ENCODE results near the gene RNF144B. TPM values are rescaled to one million over a fixed set of nuclear protein-coding genes. Genes with fewer than 3 reads are reported as not detected.

The RNF144B gene
- total and polyA plus RNA-seq, 2 donors (not counting 1 experiment from before 2014, with no cell fraction given): 3.0 to 17.0 TPM

- H3K4me1 Mint-ChIP-seq: peaks cover 11% of the 10 kb centered on the region
- H3K36me3 ChIP-seq (replicated peaks in 1 of 2; ENCODE audit: control extremely low read depth in 1 of 2, control insufficient read depth in 1 of 2, extremely low read depth in 1 of 2, insufficient read depth in 2 of 2, low read length in 1 of 2): no peaks in the 10 kb centered on the region
- POLR2A ChIA-PET: no interaction called here
- H3K27me3 Mint-ChIP-seq: no peaks in the 10 kb centered on the region
- intact Hi-C loops (cut with micrococcal nuclease): no loop called here
- no peaks in the 10 kb centered on the region for H3K79me2 ChIP-seq (ENCODE audit: control insufficient read depth, insufficient read depth, low read length)
- no peaks in the 10 kb centered on the region for H3K9me3 Mint-ChIP-seq (ENCODE audit: insufficient read depth)
- no peak overlapping the region for H3K27ac ChIP-seq (ENCODE audit: low read length in 2 of 2)
- no peak overlapping the region for H3K9ac ChIP-seq (ENCODE audit: low read length)
- no peak overlapping the region for H2AFZ ChIP-seq (ENCODE audit: insufficient read depth, low read depth, low read length, poor library complexity, severe bottlenecking)
- H3K4me3 ChIP-seq (ENCODE audit: control extremely low read depth in 1 of 5, extremely low read depth in 1 of 5, insufficient read depth in 1 of 5, low read depth in 2 of 5, low read length in 4 of 5): no peak overlapping the region
- no peaks in the 10 kb centered on the region for H4K20me1 ChIP-seq (ENCODE audit: control insufficient read depth, insufficient read depth, low read length, poor library complexity, severe bottlenecking)
- TF ChIP-seq, protein P1, sequence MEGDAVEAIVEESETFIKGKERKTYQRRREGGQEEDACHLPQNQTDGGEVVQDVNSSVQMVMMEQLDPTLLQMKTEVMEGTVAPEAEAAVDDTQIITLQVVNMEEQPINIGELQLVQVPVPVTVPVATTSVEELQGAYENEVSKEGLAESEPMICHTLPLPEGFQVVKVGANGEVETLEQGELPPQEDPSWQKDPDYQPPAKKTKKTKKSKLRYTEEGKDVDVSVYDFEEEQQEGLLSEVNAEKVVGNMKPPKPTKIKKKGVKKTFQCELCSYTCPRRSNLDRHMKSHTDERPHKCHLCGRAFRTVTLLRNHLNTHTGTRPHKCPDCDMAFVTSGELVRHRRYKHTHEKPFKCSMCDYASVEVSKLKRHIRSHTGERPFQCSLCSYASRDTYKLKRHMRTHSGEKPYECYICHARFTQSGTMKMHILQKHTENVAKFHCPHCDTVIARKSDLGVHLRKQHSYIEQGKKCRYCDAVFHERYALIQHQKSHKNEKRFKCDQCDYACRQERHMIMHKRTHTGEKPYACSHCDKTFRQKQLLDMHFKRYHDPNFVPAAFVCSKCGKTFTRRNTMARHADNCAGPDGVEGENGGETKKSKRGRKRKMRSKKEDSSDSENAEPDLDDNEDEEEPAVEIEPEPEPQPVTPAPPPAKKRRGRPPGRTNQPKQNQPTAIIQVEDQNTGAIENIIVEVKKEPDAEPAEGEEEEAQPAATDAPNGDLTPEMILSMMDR (IDR thresholded peaks at IDR 0.05): no peak
- no peak for TF ChIP-seq EZH2 (IDR thresholded peaks at IDR 0.05; ENCODE audit: borderline replicate concordance, insufficient read depth, low read depth, low read length, poor library complexity, severe bottlenecking)
- H3K4me3 Mint-ChIP-seq: no peak overlapping the region
- H3K4me2 ChIP-seq (replicated peaks; ENCODE audit: low read depth, low read length, poor library complexity, severe bottlenecking): no peak overlapping the region
- no peaks in the 10 kb centered on the region for H3K27me3 ChIP-seq (replicated peaks in 1 of 4; ENCODE audit: control extremely low read depth in 1 of 4, control insufficient read depth in 3 of 4, insufficient read depth in 4 of 4, low read length in 3 of 4)
- ATAC-seq (ENCODE audit: low read depth) (no peak), DNase-seq (no peak)
- peaks cover 0 to 6% (median 0%) of the 10 kb centered on the region in 3 donors for H3K9me3 ChIP-seq (ENCODE audit: control extremely low read depth in 1 of 3, control insufficient read depth in 2 of 3, insufficient read depth in 1 of 3, low read length in 2 of 3)
- CTCF ChIA-PET: interaction anchor here (0.6 to 1.2 kb wide), 3 partner anchors 56 to 1949 kb away, joined by 3 read pairs; no protein-coding TSS in a partner anchor
- H3K27ac Mint-ChIP-seq: no peak overlapping the region
- peaks cover 3 to 17% of the 10 kb centered on the region in 2 donors for H3K4me1 ChIP-seq (ENCODE audit: control insufficient read depth in 2 of 2, insufficient read depth in 2 of 2, low read length in 2 of 2)
- 40% methylated on average over 2 of the region's 2 CpGs for WGBS (ENCODE audit: insufficient coverage)
Measured at GRCh38 chr6:18498408-18498807, 111.3 kb downstream of the RNF144B start.

GRCh38 chr6:18500921-18501662 lies 113.9 kb downstream of the RNF144B start:
- TF ChIP-seq EZH2 (IDR thresholded peaks at IDR 0.05; ENCODE audit: borderline replicate concordance, insufficient read depth, low read depth, low read length, poor library complexity, severe bottlenecking): no peak
- TF ChIP-seq, protein P1 (IDR thresholded peaks at IDR 0.05): no peak
- H3K9me3 ChIP-seq (ENCODE audit: control extremely low read depth in 1 of 3, control insufficient read depth in 2 of 3, insufficient read depth in 1 of 3, low read length in 2 of 3): peaks cover 0 to 6% (median 0%) of the 10 kb centered on the region in 3 donors

More at GRCh38 chr6:18500921-18501662, 113.9 kb downstream of the RNF144B start:
- Mint-ChIP-seq H3K27me3 (no peaks in the 10 kb centered on the region), H3K9me3 (ENCODE audit: insufficient read depth) (no peaks in the 10 kb centered on the region), H3K4me1 (peaks cover 8% of the 10 kb centered on the region), H3K4me3 (no peak overlapping the region), H3K27ac (peak overlapping the region; percentile 21)
- ATAC-seq (ENCODE audit: low read depth): no peak
- Histone ChIP-seq H4K20me1 (ENCODE audit: control insufficient read depth, insufficient read depth, low read length, poor library complexity, severe bottlenecking) (no peaks in the 10 kb centered on the region), H3K4me1 (ENCODE audit: control insufficient read depth in 2 of 2, insufficient read depth in 2 of 2, low read length in 2 of 2) (peaks cover 3 to 12% of the 10 kb centered on the region in 2 donors), H2AFZ (ENCODE audit: insufficient read depth, low read depth, low read length, poor library complexity, severe bottlenecking) (peak overlapping the region; percentile 67), H3K4me3 (ENCODE audit: control extremely low read depth in 1 of 5, extremely low read depth in 1 of 5, insufficient read depth in 1 of 5, low read depth in 2 of 5, low read length in 4 of 5) (no peak overlapping the region), H3K27me3 (replicated peaks in 1 of 4; ENCODE audit: control extremely low read depth in 1 of 4, control insufficient read depth in 3 of 4, insufficient read depth in 4 of 4, low read length in 3 of 4) (no peaks in the 10 kb centered on the region), H3K27ac (ENCODE audit: low read length in 2 of 2) (no peak overlapping the region), H3K79me2 (ENCODE audit: control insufficient read depth, insufficient read depth, low read length) (no peaks in the 10 kb centered on the region), H3K4me2 (replicated peaks; ENCODE audit: low read depth, low read length, poor library complexity, severe bottlenecking) (no peak overlapping the region), H3K9ac (ENCODE audit: low read length) (no peak overlapping the region), H3K36me3 (replicated peaks in 1 of 2; ENCODE audit: control extremely low read depth in 1 of 2, control insufficient read depth in 1 of 2, extremely low read depth in 1 of 2, insufficient read depth in 2 of 2, low read length in 1 of 2) (no peaks in the 10 kb centered on the region)
- ChIA-PET CTCF (interaction anchor here (0.9 to 7.9 kb wide), 10 partner anchors 12 to 379 kb away, joined by 3 to 379 read pairs (median 6); partner anchors contain the start of genes NHLRC1 and RNF144B), POLR2A (no interaction called here)
- 94% methylated on average over 7 of the region's 12 CpGs for WGBS (ENCODE audit: insufficient coverage)
- intact Hi-C loops (cut with micrococcal nuclease): loop anchor here (5.0 kb wide), 1 partner anchor 239 kb away; the partner anchor contains the start of gene DEK
- no peak for DNase-seq
